Measurements from ENCODE around the gene DAB1. TPM values are rescaled to one million over a fixed set of nuclear protein-coding genes. Genes with fewer than 3 reads are reported as not detected.

DAB1 gene
- total RNA-seq, 4 donors from 2014 or later, result under 0.01 to 5.9 (median 0.61) TPM

DNA sequence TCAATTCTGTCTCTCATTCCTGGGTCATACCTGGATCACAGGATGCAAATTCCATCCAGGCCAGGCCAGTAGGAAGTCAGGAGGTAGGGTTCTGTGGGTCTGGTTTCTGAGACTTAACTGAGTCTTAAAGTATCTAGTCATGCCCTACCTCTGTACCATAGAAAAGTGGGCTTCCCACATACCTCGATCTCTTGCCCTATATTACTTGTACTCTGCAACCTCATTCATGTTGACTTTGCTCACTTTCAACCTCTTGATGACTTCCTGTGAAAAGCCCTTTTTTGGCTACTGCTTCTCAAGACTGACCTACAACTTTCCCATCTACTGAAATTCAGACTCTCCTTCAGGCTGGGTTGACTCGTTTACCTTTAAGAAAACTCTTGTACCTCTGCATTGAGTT is 329.1 kb downstream of the DAB1 start:
- no peak for DNase-seq

DNA sequence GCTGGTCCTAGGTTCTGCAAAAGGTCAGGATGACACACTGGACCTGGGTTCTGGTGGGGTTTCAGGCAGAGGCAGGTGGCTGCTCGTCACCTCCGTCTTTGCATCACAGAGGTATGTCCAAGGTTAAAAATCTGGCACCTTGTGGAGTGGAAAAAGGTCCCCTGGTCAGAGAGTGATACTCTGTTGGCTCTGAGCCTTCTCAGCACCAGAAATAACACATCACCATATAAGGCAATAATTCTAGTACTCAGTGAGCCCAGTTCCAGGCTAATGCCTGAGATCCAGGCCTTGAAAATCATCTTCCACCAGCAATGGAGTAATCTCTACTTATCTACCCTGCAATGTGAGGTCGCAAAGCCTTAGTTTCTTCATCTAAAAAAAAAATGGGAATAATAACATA is 330.7 kb downstream of the DAB1 start:
- TF ChIP-seq POLR2A (IDR thresholded peaks at IDR 0.05) (no peak), CTCF (IDR thresholded peaks at IDR 0.05) (no peak)
- H3K27ac ChIP-seq, result no peak overlapping the region
- H3K9me3 ChIP-seq, result no peaks in the 10 kb centered on the region
- H3K4me1 ChIP-seq, result no peaks in the 10 kb centered on the region
- no peak overlapping the region for H3K4me3 ChIP-seq
- DNase-seq, result no peak
- H3K36me3 ChIP-seq, result no peaks in the 10 kb centered on the region
- intact Hi-C loops (cut with DNase I; ENCODE audit: low total_unique reads), result no loop called here
- H3K27me3 ChIP-seq, result no peaks in the 10 kb centered on the region

More for the DNA sequence above, 329.1 kb downstream of the DAB1 start:
- no peak for TF ChIP-seq POLR2A (IDR thresholded peaks at IDR 0.05)
- TF ChIP-seq CTCF (IDR thresholded peaks at IDR 0.05), result no peak
- Histone ChIP-seq H3K36me3 (no peaks in the 10 kb centered on the region), H3K27me3 (no peaks in the 10 kb centered on the region), H3K4me3 (no peak overlapping the region), H3K9me3 (no peaks in the 10 kb centered on the region), H3K27ac (no peak overlapping the region), H3K4me1 (no peaks in the 10 kb centered on the region)
- intact Hi-C loops (cut with DNase I; ENCODE audit: low total_unique reads), result no loop called here

DNA sequence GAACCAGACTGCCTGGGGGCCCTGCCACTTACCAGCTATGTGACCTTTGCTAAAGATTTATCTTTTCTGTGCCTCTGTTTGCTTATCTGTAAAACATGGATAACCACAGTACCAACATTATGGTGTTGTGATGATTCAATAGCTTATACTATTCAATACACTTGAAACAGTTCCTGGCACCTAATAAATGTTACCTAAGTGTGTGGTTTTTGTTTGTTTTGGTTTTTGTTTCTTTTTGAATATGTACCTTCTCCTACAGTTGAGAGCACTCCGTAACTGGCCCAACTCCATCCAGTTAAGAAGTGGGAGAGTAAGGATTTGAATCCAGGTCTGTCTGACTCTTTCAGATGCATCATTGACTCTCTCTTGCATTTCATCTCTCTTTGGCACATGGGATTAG is 332.2 kb downstream of the DAB1 start:
- Histone ChIP-seq H3K36me3 (no peaks in the 10 kb centered on the region), H3K9me3 (no peaks in the 10 kb centered on the region), H3K4me1 (no peaks in the 10 kb centered on the region), H3K27me3 (no peaks in the 10 kb centered on the region), H3K27ac (no peak overlapping the region), H3K4me3 (no peak overlapping the region)
- TF ChIP-seq POLR2A (IDR thresholded peaks at IDR 0.05) (no peak), CTCF (IDR thresholded peaks at IDR 0.05) (no peak)
- no peak for DNase-seq
- intact Hi-C loops (cut with DNase I; ENCODE audit: low total_unique reads), result no loop called here

DNA sequence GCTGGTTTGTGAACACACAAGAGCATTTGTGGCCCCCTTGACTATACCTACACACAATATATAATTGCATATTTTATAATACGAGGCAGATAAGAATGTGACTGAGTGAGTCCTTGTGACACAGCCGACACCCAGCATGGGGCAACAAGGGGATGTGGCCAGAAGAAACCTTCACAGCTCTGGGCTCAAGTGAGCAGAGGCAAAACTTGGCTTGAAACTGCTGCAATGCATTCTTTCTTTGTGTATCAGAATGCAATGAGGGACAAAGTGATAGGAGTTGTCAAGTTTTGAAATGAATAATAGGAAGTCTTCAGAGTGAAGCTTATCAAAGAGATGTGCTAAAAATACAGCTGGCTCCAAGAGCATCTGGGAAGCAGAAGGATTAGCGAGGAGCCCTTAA is 334.0 kb downstream of the DAB1 start:
- Histone ChIP-seq H3K4me3 (no peak overlapping the region), H3K36me3 (no peaks in the 10 kb centered on the region), H3K27ac (no peak overlapping the region), H3K4me1 (no peaks in the 10 kb centered on the region), H3K9me3 (no peaks in the 10 kb centered on the region), H3K27me3 (no peaks in the 10 kb centered on the region)
- intact Hi-C loops (cut with DNase I; ENCODE audit: low total_unique reads), result no loop called here
- DNase-seq, result no peak
- TF ChIP-seq POLR2A (IDR thresholded peaks at IDR 0.05) (no peak), CTCF (IDR thresholded peaks at IDR 0.05) (no peak)

DNA sequence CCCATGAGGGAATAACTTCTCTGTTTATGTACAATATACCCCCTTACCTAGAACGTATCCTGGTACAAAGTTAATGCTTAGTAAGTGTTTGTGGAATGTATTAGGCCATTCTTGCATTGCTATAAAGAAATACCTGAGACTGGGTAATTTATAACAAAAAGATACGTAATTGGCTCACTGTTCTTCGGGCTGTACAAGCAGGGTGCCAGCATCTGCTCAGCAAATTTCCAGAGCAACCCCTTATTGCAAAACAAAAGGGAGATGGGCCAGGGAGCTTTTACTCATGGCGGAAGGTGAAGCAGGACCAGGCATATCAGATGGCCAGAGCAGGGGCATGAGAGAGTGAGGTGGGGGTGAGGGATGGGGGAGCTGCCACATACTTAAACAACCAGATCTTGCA is 334.6 kb downstream of the DAB1 start:
- intact Hi-C loops (cut with DNase I; ENCODE audit: low total_unique reads), result no loop called here
- Histone ChIP-seq H3K27me3 (no peaks in the 10 kb centered on the region), H3K27ac (no peak overlapping the region), H3K4me1 (no peaks in the 10 kb centered on the region), H3K9me3 (no peaks in the 10 kb centered on the region), H3K36me3 (no peaks in the 10 kb centered on the region), H3K4me3 (no peak overlapping the region)
- DNase-seq, result no peak
- TF ChIP-seq POLR2A (IDR thresholded peaks at IDR 0.05) (no peak), CTCF (IDR thresholded peaks at IDR 0.05) (no peak)
